ENCODE measurements around the gene ATG2B. TPM values are rescaled to one million over a fixed set of nuclear protein-coding genes. Genes with fewer than 3 reads are reported as not detected.
"Not testable (repeated sequence)": the region's sequence is repeated elsewhere in the genome, so short reads cannot be mapped to it uniquely, and the experiment has no call there.

Gene ATG2B
- total RNA-seq, 1 donor from 2014 or later, result 22.4 TPM

GRCh38 chr14:96349286-96350075 lies 13.7 kb downstream of the ATG2B start:
- Histone ChIP-seq H3K36me3 (no peaks in the 10 kb centered on the region), H3K27me3 (ENCODE audit: low read depth) (no peaks in the 10 kb centered on the region), H3K4me3 (no peak overlapping the region), H3K9me3 (no peaks in the 10 kb centered on the region), H3K27ac (no peak overlapping the region), H3K4me1 (no peaks in the 10 kb centered on the region)
- TF ChIP-seq CTCF (IDR thresholded peaks at IDR 0.05), result no peak
- intact Hi-C loops (cut with DNase I), result no loop called here
- no peak for ATAC-seq
- DNase-seq, result no peak

DNA sequence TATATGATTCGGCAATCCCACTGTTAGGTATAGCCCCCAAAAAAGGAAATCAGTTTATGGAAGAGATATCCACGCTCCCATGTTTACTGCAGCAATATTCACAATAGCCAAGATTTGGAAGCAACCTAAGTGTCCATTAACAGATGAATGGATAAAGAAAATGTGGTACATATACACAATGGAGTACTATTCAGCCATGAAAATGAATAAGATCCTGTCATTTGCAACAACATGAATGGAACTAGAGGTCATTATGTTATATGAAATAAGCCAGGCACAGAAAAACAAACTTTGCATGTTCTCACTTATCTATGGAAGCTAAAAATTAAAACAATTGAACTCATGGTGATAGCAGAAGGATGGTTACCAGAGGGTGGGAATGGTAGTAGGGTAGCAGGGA lies 15.2 kb downstream of the ATG2B start:
- H3K27ac ChIP-seq; H3K4me3 ChIP-seq; H3K4me1 ChIP-seq; H3K9me3 ChIP-seq; ATAC-seq; DNase-seq; H3K27me3 ChIP-seq (ENCODE audit: low read depth); H3K36me3 ChIP-seq; intact Hi-C loops (cut with DNase I): not testable (repeated sequence)

DNA sequence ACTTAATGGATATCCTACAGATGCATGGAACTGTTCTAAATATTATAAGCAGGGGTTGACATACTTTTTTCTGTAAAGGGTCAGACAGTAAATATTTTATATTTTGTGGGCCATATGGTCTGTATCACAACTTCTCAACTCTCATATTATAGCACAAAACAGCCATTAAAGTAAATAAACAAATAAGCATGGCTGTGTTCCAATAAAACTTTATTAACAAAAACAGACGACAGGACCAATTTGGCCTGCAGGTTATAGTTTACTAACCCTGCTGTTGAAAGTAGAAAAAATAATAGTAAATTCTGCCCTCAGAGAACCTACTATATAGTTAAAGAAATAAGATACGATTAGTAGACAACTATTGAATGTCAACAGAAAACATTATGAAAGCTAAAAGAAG lies 17.5 kb downstream of the ATG2B start:
- no peak for TF ChIP-seq CTCF (IDR thresholded peaks at IDR 0.05)

DNA sequence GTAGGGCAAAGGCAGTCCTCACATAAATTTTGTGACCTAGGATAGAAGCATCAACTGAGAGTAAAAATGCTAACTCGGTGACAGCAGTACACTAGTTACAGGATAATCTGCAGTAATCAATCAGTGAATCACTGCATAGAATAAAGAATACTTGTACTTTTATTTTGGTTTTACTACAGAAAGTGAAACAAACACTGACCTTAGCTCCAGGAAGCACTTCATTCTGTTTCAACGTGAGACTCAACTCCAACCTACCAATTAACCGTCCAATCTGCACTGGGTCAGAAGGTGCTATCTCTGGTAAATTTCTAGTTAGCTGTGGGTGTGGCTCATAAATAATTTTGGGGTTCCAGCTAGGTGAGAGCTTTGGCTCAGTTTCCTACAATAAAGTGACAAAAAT lies 21.8 kb downstream of the ATG2B start:
- Histone ChIP-seq H3K4me3 (no peak overlapping the region), H3K27ac (no peak overlapping the region), H3K4me1 (no peaks in the 10 kb centered on the region), H3K36me3 (peaks cover 55% of the 10 kb centered on the region), H3K27me3 (ENCODE audit: low read depth) (no peaks in the 10 kb centered on the region), H3K9me3 (no peaks in the 10 kb centered on the region)
- ATAC-seq (no peak), DNase-seq (no peak)
- TF ChIP-seq CTCF (IDR thresholded peaks at IDR 0.05), result no peak
- intact Hi-C loops (cut with DNase I), result no loop called here

More for the DNA sequence above, 17.5 kb downstream of the ATG2B start:
- ATAC-seq, result no peak
- Histone ChIP-seq H3K4me1 (no peaks in the 10 kb centered on the region), H3K4me3 (no peak overlapping the region), H3K36me3 (peaks cover 26% of the 10 kb centered on the region), H3K9me3 (no peaks in the 10 kb centered on the region), H3K27ac (no peak overlapping the region), H3K27me3 (ENCODE audit: low read depth) (no peaks in the 10 kb centered on the region)
- DNase-seq, result no peak
- intact Hi-C loops (cut with DNase I), result no loop called here

- Histone ChIP-seq H3K27me3 (ENCODE audit: low read depth) (no peaks in the 10 kb centered on the region), H3K36me3 (peaks cover 66% of the 10 kb centered on the region), H3K4me1 (no peaks in the 10 kb centered on the region), H3K4me3 (no peak overlapping the region), H3K27ac (no peak overlapping the region), H3K9me3 (no peaks in the 10 kb centered on the region)
- TF ChIP-seq CTCF (IDR thresholded peaks at IDR 0.05), result no peak
- DNase-seq, result no peak
- intact Hi-C loops (cut with DNase I), result no loop called here
- ATAC-seq, result no peak
Measured at GRCh38 chr14:96338551-96338950, 24.6 kb downstream of the ATG2B start.

DNA sequence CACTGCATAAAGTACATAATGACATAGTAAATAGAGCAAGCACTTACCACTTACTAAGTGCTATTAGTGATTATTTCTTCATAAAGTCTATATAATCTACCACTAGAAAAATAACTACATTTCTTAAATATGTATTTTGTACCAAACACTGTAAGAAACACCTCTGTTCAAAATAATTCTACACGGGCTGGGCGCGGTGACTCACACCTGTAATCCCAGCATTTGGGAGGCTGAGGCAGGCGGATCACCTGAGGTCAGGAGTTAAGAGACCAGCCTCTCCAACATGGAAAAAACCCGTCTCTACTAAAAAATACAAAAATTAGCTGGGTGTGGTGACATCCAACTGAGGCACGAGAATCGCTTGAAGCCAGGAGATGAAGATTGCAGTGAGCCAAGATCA lies 38.9 kb downstream of the ATG2B start:
- no peaks in the 10 kb centered on the region for H3K4me1 ChIP-seq
- no peaks in the 10 kb centered on the region for H3K9me3 ChIP-seq
- no peak for TF ChIP-seq CTCF (IDR thresholded peaks at IDR 0.05)
- peaks cover 86% of the 10 kb centered on the region for H3K36me3 ChIP-seq
- H3K4me3 ChIP-seq, result no peak overlapping the region
- intact Hi-C loops (cut with DNase I), result no loop called here
- DNase-seq, result no peak
- H3K27ac ChIP-seq, result no peak overlapping the region
- H3K27me3 ChIP-seq (ENCODE audit: low read depth), result no peaks in the 10 kb centered on the region
- peak in 1 of 2 donors; percentile 54 for ATAC-seq

Data from lower lobe of right lung (tissue), 2 donors.